WTC11 (cell line): Measurements from ENCODE around the gene GALNT17. TPM values are rescaled to one million over a fixed set of nuclear protein-coding genes. Genes with fewer than 3 reads are reported as not detected.
A peak's percentile ranks its signal among the peaks of the same experiment; 100 is the strongest.

Experiments used
- ATAC-seq: fragments of 200-7000 bp; cut with Tn5 transposase; 2 replicates; pipeline ENCODE4 v1.10.0; 2021; ENCODE audit warnings: mild to moderate bottlenecking, moderate library complexity
- CTCF ChIA-PET: fragments of 300-600 bp; sonication (Branson Sonifier 250); formaldehyde crosslinking; loops from one replicate; lab custom pipeline; 2021; ENCODE audit warnings: antibody characterized with exemption; lab: Charles Lee
- POLR2A ChIA-PET: fragments of 350-600 bp; sonication (Branson Sonifier 250); formaldehyde crosslinking; loops from one replicate; lab custom pipeline; 2021; ENCODE audit warnings: antibody characterized with exemption; lab: Charles Lee
- DNase-seq: peaks from one replicate; pipeline ENCODE4 v3.0.0; 2021; ENCODE audit warnings: low spot score
- H3K27ac Mint-ChIP-seq: 2 replicates; pipeline ENCODE4 v1.8.0; 2021; ENCODE audit warnings: mixed read lengths
- H3K27me3 Mint-ChIP-seq: 2 replicates; pipeline ENCODE4 v1.8.0; 2021; ENCODE audit warnings: low read depth, mild to moderate bottlenecking, moderate library complexity, mixed read lengths
- H3K36me3 Mint-ChIP-seq: 2 replicates; pipeline ENCODE4 v1.8.0; 2021; ENCODE audit warnings: mixed read lengths
- H3K4me1 Mint-ChIP-seq: 2 replicates; pipeline ENCODE4 v1.8.0; 2022; ENCODE audit warnings: mixed read lengths
- H3K4me3 Mint-ChIP-seq: 2 replicates; pipeline ENCODE4 v1.8.0; 2021; ENCODE audit warnings: mild to moderate bottlenecking, moderate library complexity, mixed read lengths
- H3K9me3 Mint-ChIP-seq: 2 replicates; pipeline ENCODE4 v1.8.0; 2021; ENCODE audit warnings: mixed read lengths
- ARID4B ChIP-seq: sonication (generic); formaldehyde crosslinking; IDR thresholded peaks from 2 replicates; pipeline ENCODE4 v1.8.0; 2023; ENCODE audit warnings: missing genetic modification reagents, mild to moderate bottlenecking, borderline replicate concordance
- GTF2I ChIP-seq: fragments of 250-450 bp; sonication (Bioruptor Pico); conservative IDR thresholded peaks from 2 replicates; pipeline ENCODE4 v1.4.0; 2021; ENCODE audit warnings: mild to moderate bottlenecking
- IRF1 ChIP-seq: sonication (generic); formaldehyde crosslinking; IDR thresholded peaks from 2 replicates; pipeline ENCODE4 v1.8.0; 2023; ENCODE audit warnings: missing genetic modification reagents
- KAT7 ChIP-seq: sonication (generic); formaldehyde crosslinking; IDR thresholded peaks from 2 replicates; pipeline ENCODE4 v1.8.1; 2023; ENCODE audit warnings: missing genetic modification reagents, mild to moderate bottlenecking, borderline replicate concordance
- MXD4 ChIP-seq: fragments of 250-450 bp; sonication (Bioruptor Pico); IDR thresholded peaks from 2 replicates; pipeline ENCODE4 v1.8.0; 2021; ENCODE audit warnings: mild to moderate bottlenecking, moderate library complexity, borderline replicate concordance
- NFE2L1 ChIP-seq: sonication (generic); formaldehyde crosslinking; IDR thresholded peaks from 2 replicates; pipeline ENCODE4 v1.8.1; 2023; ENCODE audit warnings: missing genetic modification reagents
- NR1H2 ChIP-seq: sonication (generic); formaldehyde crosslinking; IDR thresholded peaks from 2 replicates; pipeline ENCODE4 v1.9.0; 2021; ENCODE audit warnings: mild to moderate bottlenecking, moderate library complexity, missing genetic modification reagents
- NR2C2 ChIP-seq: sonication (generic); formaldehyde crosslinking; IDR thresholded peaks from 2 replicates; pipeline ENCODE4 v1.8.0; 2022; ENCODE audit warnings: mild to moderate bottlenecking, missing genetic modification reagents
- PRRX2 ChIP-seq: fragments of 250-450 bp; sonication (Bioruptor Pico); IDR thresholded peaks from 2 replicates; pipeline ENCODE4 v1.8.0; 2021; ENCODE audit warnings: mild to moderate bottlenecking
- RORB ChIP-seq: fragments of 250-450 bp; sonication (Bioruptor Pico); IDR thresholded peaks from 2 replicates; pipeline ENCODE4 v1.9.0; 2021; ENCODE audit warnings: mild to moderate bottlenecking
- ZNF423 ChIP-seq: fragments of 250-450 bp; sonication (Bioruptor Pico); IDR thresholded peaks from 2 replicates; pipeline ENCODE4 v2.1.2; 2022; ENCODE audit warnings: mild to moderate bottlenecking, moderate library complexity
- ZNF532 ChIP-seq: fragments of 250-450 bp; sonication (Bioruptor Pico); IDR thresholded peaks from 2 replicates; pipeline ENCODE4 v1.9.0; 2021; ENCODE audit warnings: mild to moderate bottlenecking, borderline replicate concordance
- total RNA-seq: library from RNA; stranded (reverse); gene quantifications from 3 replicates; pipeline ENCODE4 v1.2.3, GENCODE V29; 2021
- TF ChIP-seq, protein P1 (sequence below): fragments of 250-450 bp; sonication (Bioruptor Pico); conservative IDR thresholded peaks from 2 replicates; pipeline ENCODE4 v1.9.0; 2021; ENCODE audit warnings: mild to moderate bottlenecking

GALNT17 gene
- total RNA-seq, 1 experiment from 2014 or later = 61.1 TPM

- DNase-seq (no peak), ATAC-seq (no peak)
- TF ChIP-seq ZNF532 (no peak), KAT7 (CRISPR knock-in tag) (no peak), IRF1 (CRISPR knock-in tag) (no peak), NFE2L1 (CRISPR knock-in tag) (no peak), NR1H2 (CRISPR knock-in tag) (no peak), ARID4B (CRISPR knock-in tag) (no peak), PRRX2 (CRISPR knock-in tag) (no peak), MXD4 (CRISPR knock-in tag) (no peak), RORB (CRISPR knock-in tag) (no peak), NR2C2 (CRISPR knock-in tag) (no peak)
- TF ChIP-seq, protein P1, sequence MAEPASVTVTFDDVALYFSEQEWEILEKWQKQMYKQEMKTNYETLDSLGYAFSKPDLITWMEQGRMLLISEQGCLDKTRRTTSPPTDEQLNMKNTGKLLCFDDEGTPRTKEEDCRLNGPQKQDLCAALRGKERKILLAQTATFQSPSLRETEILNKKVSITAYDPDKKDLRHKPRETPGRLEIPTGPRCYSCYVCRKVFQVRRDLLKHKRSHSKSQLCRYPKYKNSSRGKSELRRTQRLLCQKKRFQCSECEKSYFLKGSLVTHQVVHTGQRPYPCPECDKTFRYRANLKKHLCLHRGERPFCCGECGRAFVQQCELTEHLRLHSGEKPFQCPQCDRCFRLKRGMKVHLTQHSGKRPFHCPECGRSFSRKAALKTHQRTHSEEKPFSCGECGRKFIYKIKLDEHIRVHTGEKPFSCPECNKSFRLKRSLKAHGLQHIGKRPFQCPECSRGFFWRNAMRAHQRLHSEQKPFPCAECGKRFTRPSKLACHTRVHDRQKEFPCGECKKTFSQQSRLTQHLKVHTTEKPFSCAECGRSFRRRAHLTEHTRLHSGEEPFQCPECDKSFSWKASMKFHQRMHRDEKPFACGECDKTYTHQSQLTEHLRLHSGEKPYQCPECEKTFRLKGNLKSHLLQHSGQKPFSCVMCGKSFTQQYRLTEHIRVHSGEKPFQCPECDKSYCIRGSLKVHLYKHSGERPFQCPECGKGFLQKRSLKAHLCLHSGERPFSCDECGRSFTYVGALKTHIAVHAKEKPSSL (CRISPR knock-in tag) = no peak
- ChIA-PET CTCF (no interaction called here), POLR2A (no interaction called here)
- no peaks in the 10 kb centered on the region for H3K27me3 Mint-ChIP-seq
- H3K4me3 Mint-ChIP-seq = no peak overlapping the region
- H3K36me3 Mint-ChIP-seq = peaks cover 37% of the 10 kb centered on the region
- peaks cover 33% of the 10 kb centered on the region for H3K9me3 Mint-ChIP-seq
- H3K4me1 Mint-ChIP-seq = peaks cover 37% of the 10 kb centered on the region
- H3K27ac Mint-ChIP-seq = peak overlapping the region; percentile 12; the same call in 1 of the 2 replicates
Observed at GRCh38 chr7:71220210-71220695, 88.3 kb downstream of the GALNT17 start.

GRCh38 chr7:71221049-71221448 lies 89.1 kb downstream of the GALNT17 start:
- Mint-ChIP-seq H3K27me3 (no peaks in the 10 kb centered on the region), H3K27ac (no peak overlapping the region), H3K9me3 (peaks cover 33% of the 10 kb centered on the region), H3K4me1 (peaks cover 38% of the 10 kb centered on the region), H3K36me3 (peaks cover 37% of the 10 kb centered on the region), H3K4me3 (no peak overlapping the region)
- no peak for ATAC-seq
- DNase-seq = no peak
- CTCF ChIA-PET = interaction anchor here (0.6 kb wide), 1 partner anchor 804 kb away, joined by 3 read pairs; no protein-coding TSS in a partner anchor
- POLR2A ChIA-PET = no interaction called here
- TF ChIP-seq GTF2I (CRISPR knock-in tag) = 0 out of 2 replicates have a peak, but pooled peaks have one; percentile 11
- no peak for TF ChIP-seq ZNF423
